Measurements from ENCODE around the gene AZIN2.

Gene AZIN2

GRCh38 chr1:33080885-33081553 lies at the start of gene AZIN2:
Gene AZIN2, plus strand, starts transcription at chr1:33081153. Its CDS starts 1,097 bp downstream, at chr1:33082250.
- H3K9ac ChIP-seq (ENCODE audit: insufficient read length): peak within 1 kb of the TSS; percentile 56
- no peaks in the 10 kb centered on the region for H3K36me3 ChIP-seq (ENCODE audit: insufficient read depth, low read length)
- peak within 1 kb of the TSS; percentile 84 for H3K4me3 ChIP-seq
- DNase-seq (ENCODE audit: low read depth, low spot score): peak; percentile 59
- TF ChIP-seq FOXP2 (optimal IDR thresholded peaks at IDR 0.05; ENCODE audit: control extremely low read depth, extremely low read length, insufficient read depth): no peak
- peak; percentile 62; the same call in 1 of the 2 replicates for TF ChIP-seq POLR2AphosphoS5 (IDR thresholded peaks at IDR 0.05; ENCODE audit: borderline replicate concordance, low read depth, low read length)
- TF ChIP-seq EZH2 (IDR thresholded peaks at IDR 0.05): no peak
- H3K27ac ChIP-seq: no peak within 1 kb of the TSS
- H3K9me3 ChIP-seq (ENCODE audit: low read depth, low read length): no peaks in the 10 kb centered on the region

- DNase-seq (ENCODE audit: low read depth, low spot score): no peak
- no peak overlapping the region for H3K4me3 ChIP-seq
- TF ChIP-seq POLR2AphosphoS5 (IDR thresholded peaks at IDR 0.05; ENCODE audit: borderline replicate concordance, low read depth, low read length): no peak
- no peak for TF ChIP-seq EZH2 (IDR thresholded peaks at IDR 0.05)
- TF ChIP-seq FOXP2 (optimal IDR thresholded peaks at IDR 0.05; ENCODE audit: control extremely low read depth, extremely low read length, insufficient read depth): no peak
- H3K9me3 ChIP-seq (ENCODE audit: low read depth, low read length): no peaks in the 10 kb centered on the region
- peaks cover 33% of the 10 kb centered on the region for H3K36me3 ChIP-seq (ENCODE audit: insufficient read depth, low read length)
- H3K27ac ChIP-seq: no peak overlapping the region
- H3K9ac ChIP-seq (ENCODE audit: insufficient read length): no peak overlapping the region
These were observed 49.4 kb upstream of the AZIN2 start for GRCh38 chr1:33031506-33031905.

- H3K27ac ChIP-seq: no peak overlapping the region
- no peak for DNase-seq (ENCODE audit: low read depth, low spot score)
- TF ChIP-seq EZH2 (IDR thresholded peaks at IDR 0.05) (no peak), FOXP2 (optimal IDR thresholded peaks at IDR 0.05; ENCODE audit: control extremely low read depth, extremely low read length, insufficient read depth) (no peak), POLR2AphosphoS5 (IDR thresholded peaks at IDR 0.05; ENCODE audit: borderline replicate concordance, low read depth, low read length) (no peak)
- H3K9ac ChIP-seq (ENCODE audit: insufficient read length): no peak overlapping the region
- peaks cover 33% of the 10 kb centered on the region for H3K36me3 ChIP-seq (ENCODE audit: insufficient read depth, low read length)
- H3K9me3 ChIP-seq (ENCODE audit: low read depth, low read length): no peaks in the 10 kb centered on the region
- H3K4me3 ChIP-seq: no peak overlapping the region
These were observed 48.7 kb upstream of the AZIN2 start for GRCh38 chr1:33032126-33032869.

- Histone ChIP-seq H3K4me3 (peak overlapping the region; percentile 88), H3K36me3 (ENCODE audit: insufficient read depth, low read length) (peaks cover 25% of the 10 kb centered on the region), H3K9me3 (ENCODE audit: low read depth, low read length) (no peaks in the 10 kb centered on the region), H3K27ac (peak overlapping the region; percentile 22; the same call in 1 of the 2 replicates), H3K9ac (ENCODE audit: insufficient read length) (peak overlapping the region; percentile 94)
- TF ChIP-seq FOXP2 (optimal IDR thresholded peaks at IDR 0.05; ENCODE audit: control extremely low read depth, extremely low read length, insufficient read depth) (no peak), POLR2AphosphoS5 (IDR thresholded peaks at IDR 0.05; ENCODE audit: borderline replicate concordance, low read depth, low read length) (no peak)
- DNase-seq (ENCODE audit: low read depth, low spot score): no peak
These were observed 44.9 kb upstream of the AZIN2 start for GRCh38 chr1:33036051-33036525.

GRCh38 chr1:33036526-33037503 lies 44.1 kb upstream of the AZIN2 start, which contains the start of gene AK2:
Gene AK2, minus strand, starts transcription at chr1:33036883. Its CDS starts 55 bp downstream, at chr1:33036828.
- Histone ChIP-seq H3K36me3 (ENCODE audit: insufficient read depth, low read length) (peaks cover 25% of the 10 kb centered on the region), H3K9me3 (ENCODE audit: low read depth, low read length) (no peaks in the 10 kb centered on the region), H3K27ac (peak within 1 kb of the TSS; percentile 22; the same call in 1 of the 2 replicates), H3K4me3 (peak within 1 kb of the TSS; percentile 88), H3K9ac (ENCODE audit: insufficient read length) (peak within 1 kb of the TSS; percentile 94)
- peak; percentile 79; the same call in 1 of the 2 replicates for TF ChIP-seq POLR2AphosphoS5 (IDR thresholded peaks at IDR 0.05; ENCODE audit: borderline replicate concordance, low read depth, low read length)
- TF ChIP-seq EZH2 (IDR thresholded peaks at IDR 0.05): no peak
- peak; percentile 85 for DNase-seq (ENCODE audit: low read depth, low spot score)

GRCh38 chr1:33039840-33040239 lies 41.1 kb upstream of the AZIN2 start:
- DNase-seq (ENCODE audit: low read depth, low spot score): no peak
- H3K27ac ChIP-seq: no peak overlapping the region

GRCh38 chr1:33041026-33041425 lies 39.9 kb upstream of the AZIN2 start:
- TF ChIP-seq POLR2AphosphoS5 (IDR thresholded peaks at IDR 0.05; ENCODE audit: borderline replicate concordance, low read depth, low read length): no peak
- no peak for TF ChIP-seq FOXP2 (optimal IDR thresholded peaks at IDR 0.05; ENCODE audit: control extremely low read depth, extremely low read length, insufficient read depth)
- TF ChIP-seq EZH2 (IDR thresholded peaks at IDR 0.05): no peak
- no peak overlapping the region for H3K27ac ChIP-seq
- no peaks in the 10 kb centered on the region for H3K36me3 ChIP-seq (ENCODE audit: insufficient read depth, low read length)

More at GRCh38 chr1:33039840-33040239, 41.1 kb upstream of the AZIN2 start:
- Histone ChIP-seq H3K9ac (ENCODE audit: insufficient read length) (no peak overlapping the region), H3K36me3 (ENCODE audit: insufficient read depth, low read length) (peaks cover 5% of the 10 kb centered on the region; the same call in 1 of the 2 replicates), H3K9me3 (ENCODE audit: low read depth, low read length) (no peaks in the 10 kb centered on the region), H3K4me3 (no peak overlapping the region)
- no peak for TF ChIP-seq FOXP2 (optimal IDR thresholded peaks at IDR 0.05; ENCODE audit: control extremely low read depth, extremely low read length, insufficient read depth)
- no peak for TF ChIP-seq EZH2 (IDR thresholded peaks at IDR 0.05)
- TF ChIP-seq POLR2AphosphoS5 (IDR thresholded peaks at IDR 0.05; ENCODE audit: borderline replicate concordance, low read depth, low read length): no peak

More at GRCh38 chr1:33041026-33041425, 39.9 kb upstream of the AZIN2 start:
- H3K9me3 ChIP-seq (ENCODE audit: low read depth, low read length): no peaks in the 10 kb centered on the region
- DNase-seq (ENCODE audit: low read depth, low spot score): no peak
- no peak overlapping the region for H3K9ac ChIP-seq (ENCODE audit: insufficient read length)
- H3K4me3 ChIP-seq: no peak overlapping the region

All from SK-N-MC (cell line).